ENCODE data around the gene ESR1. TPM values are rescaled to one million over a fixed set of nuclear protein-coding genes. Genes with fewer than 3 reads are reported as not detected.

ESR1 gene
- total RNA-seq, 1 experiment from 2014 or later = 0.98 TPM

DNA sequence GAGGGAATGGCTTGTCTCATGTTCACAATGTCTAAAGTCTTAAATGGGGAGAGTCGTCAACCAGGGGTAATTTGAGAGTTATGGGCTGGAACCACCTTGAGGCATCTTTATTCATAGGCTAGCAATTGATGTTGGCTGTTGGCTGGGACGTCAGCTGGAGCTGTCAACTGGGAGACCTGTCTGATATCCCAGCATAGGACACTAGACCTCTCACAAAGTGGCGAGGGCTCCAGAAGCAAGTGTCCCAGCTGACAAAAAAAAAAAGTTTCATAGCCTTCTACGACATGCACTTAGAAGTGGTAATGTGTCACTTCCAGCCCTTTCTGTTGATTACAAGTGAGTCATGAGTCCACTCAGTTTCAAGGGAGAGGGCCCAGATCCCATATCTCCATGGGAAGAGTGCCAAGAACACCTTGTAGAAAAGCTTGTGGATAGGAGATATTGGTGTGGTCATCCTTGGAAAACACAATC lies 278.0 kb downstream of the ESR1 start (continued):
- TF ChIP-seq, protein P1, sequence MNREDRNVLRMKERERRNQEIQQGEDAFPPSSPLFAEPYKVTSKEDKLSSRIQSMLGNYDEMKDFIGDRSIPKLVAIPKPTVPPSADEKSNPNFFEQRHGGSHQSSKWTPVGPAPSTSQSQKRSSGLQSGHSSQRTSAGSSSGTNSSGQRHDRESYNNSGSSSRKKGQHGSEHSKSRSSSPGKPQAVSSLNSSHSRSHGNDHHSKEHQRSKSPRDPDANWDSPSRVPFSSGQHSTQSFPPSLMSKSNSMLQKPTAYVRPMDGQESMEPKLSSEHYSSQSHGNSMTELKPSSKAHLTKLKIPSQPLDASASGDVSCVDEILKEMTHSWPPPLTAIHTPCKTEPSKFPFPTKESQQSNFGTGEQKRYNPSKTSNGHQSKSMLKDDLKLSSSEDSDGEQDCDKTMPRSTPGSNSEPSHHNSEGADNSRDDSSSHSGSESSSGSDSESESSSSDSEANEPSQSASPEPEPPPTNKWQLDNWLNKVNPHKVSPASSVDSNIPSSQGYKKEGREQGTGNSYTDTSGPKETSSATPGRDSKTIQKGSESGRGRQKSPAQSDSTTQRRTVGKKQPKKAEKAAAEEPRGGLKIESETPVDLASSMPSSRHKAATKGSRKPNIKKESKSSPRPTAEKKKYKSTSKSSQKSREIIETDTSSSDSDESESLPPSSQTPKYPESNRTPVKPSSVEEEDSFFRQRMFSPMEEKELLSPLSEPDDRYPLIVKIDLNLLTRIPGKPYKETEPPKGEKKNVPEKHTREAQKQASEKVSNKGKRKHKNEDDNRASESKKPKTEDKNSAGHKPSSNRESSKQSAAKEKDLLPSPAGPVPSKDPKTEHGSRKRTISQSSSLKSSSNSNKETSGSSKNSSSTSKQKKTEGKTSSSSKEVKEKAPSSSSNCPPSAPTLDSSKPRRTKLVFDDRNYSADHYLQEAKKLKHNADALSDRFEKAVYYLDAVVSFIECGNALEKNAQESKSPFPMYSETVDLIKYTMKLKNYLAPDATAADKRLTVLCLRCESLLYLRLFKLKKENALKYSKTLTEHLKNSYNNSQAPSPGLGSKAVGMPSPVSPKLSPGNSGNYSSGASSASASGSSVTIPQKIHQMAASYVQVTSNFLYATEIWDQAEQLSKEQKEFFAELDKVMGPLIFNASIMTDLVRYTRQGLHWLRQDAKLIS (CRISPR knock-in tag; IDR thresholded peaks at IDR 0.05; ENCODE audit: borderline replicate concordance) = no peak
- TF ChIP-seq NR3C1 (CRISPR knock-in tag; conservative IDR thresholded peaks at IDR 0.05; ENCODE audit: low read depth) (no peak), CREM (CRISPR knock-in tag; IDR thresholded peaks at IDR 0.05) (no peak), TEAD1 (CRISPR knock-in tag; IDR thresholded peaks at IDR 0.05) (no peak), ZNF121 (CRISPR knock-in tag; IDR thresholded peaks at IDR 0.05) (no peak), EMX1 (CRISPR knock-in tag; IDR thresholded peaks at IDR 0.05) (no peak), FOXK1 (CRISPR knock-in tag; IDR thresholded peaks at IDR 0.05) (no peak)
- TF ChIP-seq, protein P2, sequence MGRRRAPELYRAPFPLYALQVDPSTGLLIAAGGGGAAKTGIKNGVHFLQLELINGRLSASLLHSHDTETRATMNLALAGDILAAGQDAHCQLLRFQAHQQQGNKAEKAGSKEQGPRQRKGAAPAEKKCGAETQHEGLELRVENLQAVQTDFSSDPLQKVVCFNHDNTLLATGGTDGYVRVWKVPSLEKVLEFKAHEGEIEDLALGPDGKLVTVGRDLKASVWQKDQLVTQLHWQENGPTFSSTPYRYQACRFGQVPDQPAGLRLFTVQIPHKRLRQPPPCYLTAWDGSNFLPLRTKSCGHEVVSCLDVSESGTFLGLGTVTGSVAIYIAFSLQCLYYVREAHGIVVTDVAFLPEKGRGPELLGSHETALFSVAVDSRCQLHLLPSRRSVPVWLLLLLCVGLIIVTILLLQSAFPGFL (CRISPR knock-in tag; IDR thresholded peaks at IDR 0.05; ENCODE audit: borderline replicate concordance) = no peak
- TF ChIP-seq, protein P3, sequence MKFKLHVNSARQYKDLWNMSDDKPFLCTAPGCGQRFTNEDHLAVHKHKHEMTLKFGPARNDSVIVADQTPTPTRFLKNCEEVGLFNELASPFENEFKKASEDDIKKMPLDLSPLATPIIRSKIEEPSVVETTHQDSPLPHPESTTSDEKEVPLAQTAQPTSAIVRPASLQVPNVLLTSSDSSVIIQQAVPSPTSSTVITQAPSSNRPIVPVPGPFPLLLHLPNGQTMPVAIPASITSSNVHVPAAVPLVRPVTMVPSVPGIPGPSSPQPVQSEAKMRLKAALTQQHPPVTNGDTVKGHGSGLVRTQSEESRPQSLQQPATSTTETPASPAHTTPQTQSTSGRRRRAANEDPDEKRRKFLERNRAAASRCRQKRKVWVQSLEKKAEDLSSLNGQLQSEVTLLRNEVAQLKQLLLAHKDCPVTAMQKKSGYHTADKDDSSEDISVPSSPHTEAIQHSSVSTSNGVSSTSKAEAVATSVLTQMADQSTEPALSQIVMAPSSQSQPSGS (CRISPR knock-in tag; IDR thresholded peaks at IDR 0.05; ENCODE audit: borderline replicate concordance, low read depth) = no peak

DNA sequence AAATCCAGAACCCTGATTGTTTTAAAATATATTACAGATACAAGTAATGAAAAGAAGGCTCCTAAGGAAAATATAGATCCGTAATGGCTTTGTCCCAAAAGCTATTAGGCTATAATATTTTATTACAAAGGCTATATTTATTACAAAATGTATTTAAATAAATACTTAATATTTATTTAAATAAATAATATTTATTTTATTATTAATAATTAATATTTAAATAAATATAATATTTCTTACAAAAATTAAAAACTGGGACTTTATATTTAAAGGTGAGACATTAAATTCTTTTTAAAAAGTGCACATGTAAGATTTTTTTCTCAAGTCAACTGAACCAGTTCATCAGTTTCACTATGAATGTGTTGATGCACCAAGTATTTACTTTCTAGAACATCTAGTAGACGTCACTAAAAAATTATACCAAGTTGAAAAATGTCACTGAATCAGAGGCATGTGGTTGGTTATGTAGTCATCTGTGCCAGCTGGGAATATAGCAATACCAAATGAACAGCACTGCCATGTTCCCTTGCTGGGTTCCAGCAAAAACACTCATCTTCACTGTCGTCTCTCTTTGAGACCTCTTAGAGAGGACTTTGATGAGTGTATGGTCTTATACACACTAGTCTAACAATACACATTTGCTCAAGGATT lies 278.9 kb downstream of the ESR1 start:
- H3K9me3 Mint-ChIP-seq = peaks cover 15% of the 10 kb centered on the region
- POLR2A ChIA-PET = no interaction called here
- TF ChIP-seq JAZF1 (CRISPR knock-in tag; IDR thresholded peaks at IDR 0.05) (no peak), HMGA2 (CRISPR knock-in tag; IDR thresholded peaks at IDR 0.05) (peak; percentile 97)
- DNase-seq (ENCODE audit: low spot score) = no peak
- peaks cover 7% of the 10 kb centered on the region for H3K4me1 Mint-ChIP-seq
- H3K4me3 Mint-ChIP-seq = no peak overlapping the region
- no peaks in the 10 kb centered on the region for H3K27me3 Mint-ChIP-seq (ENCODE audit: low read depth)
- CTCF ChIA-PET = no interaction called here
- no peak for ATAC-seq
- no peaks in the 10 kb centered on the region for H3K36me3 Mint-ChIP-seq
- H3K27ac Mint-ChIP-seq = no peak overlapping the region

DNA sequence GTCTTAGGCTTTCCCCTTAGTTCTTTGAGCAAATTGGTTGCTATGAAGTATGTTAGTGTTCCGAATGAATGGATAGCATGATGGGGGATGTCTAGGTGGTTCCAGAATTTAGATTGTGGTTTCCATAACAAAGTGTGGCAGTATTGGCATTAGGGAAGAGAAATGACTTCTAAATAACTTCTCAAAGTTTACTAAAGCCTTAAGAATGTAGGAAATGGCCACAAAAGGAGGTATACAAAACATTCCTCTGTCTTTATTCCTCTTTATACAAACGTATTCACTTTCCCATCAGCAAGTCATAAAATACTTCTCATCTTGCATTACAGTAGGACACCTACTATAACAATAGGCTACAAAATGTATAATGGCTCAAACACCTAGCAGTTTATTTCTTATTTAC lies 279.6 kb downstream of the ESR1 start:
- ChIA-PET POLR2A (no interaction called here), CTCF (no interaction called here)
- Mint-ChIP-seq H3K27me3 (ENCODE audit: low read depth) (no peaks in the 10 kb centered on the region), H3K9me3 (peaks cover 15% of the 10 kb centered on the region), H3K4me1 (peaks cover 10% of the 10 kb centered on the region), H3K36me3 (no peaks in the 10 kb centered on the region), H3K4me3 (no peak overlapping the region), H3K27ac (no peak overlapping the region)
- no peak for TF ChIP-seq JAZF1 (CRISPR knock-in tag; IDR thresholded peaks at IDR 0.05)
- DNase-seq (ENCODE audit: low spot score) (no peak), ATAC-seq (no peak)

DNA sequence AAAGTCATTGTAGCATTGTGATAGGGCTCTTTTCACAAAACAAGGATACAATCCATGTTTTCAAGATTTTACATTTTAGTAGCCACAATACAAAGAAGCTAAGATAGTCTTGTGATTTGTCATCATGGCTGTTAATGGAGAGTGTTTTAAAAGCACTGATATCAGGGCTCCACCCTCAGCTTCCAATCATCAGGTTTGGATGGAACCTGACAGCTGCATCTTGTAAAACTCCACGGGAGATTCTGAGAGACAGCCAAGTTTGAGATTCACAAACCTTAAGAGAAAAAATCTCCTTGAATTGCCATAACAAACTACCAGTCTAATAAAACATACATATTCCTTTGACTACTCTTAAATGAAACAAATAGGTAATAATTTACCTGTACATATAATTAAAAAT lies 280.2 kb downstream of the ESR1 start:
- CTCF ChIA-PET = no interaction called here
- Mint-ChIP-seq H3K27ac (no peak overlapping the region), H3K4me1 (peaks cover 10% of the 10 kb centered on the region), H3K9me3 (peaks cover 10% of the 10 kb centered on the region), H3K36me3 (no peaks in the 10 kb centered on the region), H3K4me3 (no peak overlapping the region), H3K27me3 (ENCODE audit: low read depth) (no peaks in the 10 kb centered on the region)
- TF ChIP-seq TCF7 (CRISPR knock-in tag; IDR thresholded peaks at IDR 0.05; ENCODE audit: low read depth) (no peak), IRF2 (CRISPR knock-in tag; IDR thresholded peaks at IDR 0.05; ENCODE audit: borderline replicate concordance, low read depth) (no peak), ETV6 (CRISPR knock-in tag; IDR thresholded peaks at IDR 0.05) (no peak), TEAD1 (CRISPR knock-in tag; IDR thresholded peaks at IDR 0.05) (no peak)
- TF ChIP-seq, protein P4, sequence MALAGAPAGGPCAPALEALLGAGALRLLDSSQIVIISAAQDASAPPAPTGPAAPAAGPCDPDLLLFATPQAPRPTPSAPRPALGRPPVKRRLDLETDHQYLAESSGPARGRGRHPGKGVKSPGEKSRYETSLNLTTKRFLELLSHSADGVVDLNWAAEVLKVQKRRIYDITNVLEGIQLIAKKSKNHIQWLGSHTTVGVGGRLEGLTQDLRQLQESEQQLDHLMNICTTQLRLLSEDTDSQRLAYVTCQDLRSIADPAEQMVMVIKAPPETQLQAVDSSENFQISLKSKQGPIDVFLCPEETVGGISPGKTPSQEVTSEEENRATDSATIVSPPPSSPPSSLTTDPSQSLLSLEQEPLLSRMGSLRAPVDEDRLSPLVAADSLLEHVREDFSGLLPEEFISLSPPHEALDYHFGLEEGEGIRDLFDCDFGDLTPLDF (CRISPR knock-in tag; IDR thresholded peaks at IDR 0.05) = no peak
- TF ChIP-seq, protein P5, sequence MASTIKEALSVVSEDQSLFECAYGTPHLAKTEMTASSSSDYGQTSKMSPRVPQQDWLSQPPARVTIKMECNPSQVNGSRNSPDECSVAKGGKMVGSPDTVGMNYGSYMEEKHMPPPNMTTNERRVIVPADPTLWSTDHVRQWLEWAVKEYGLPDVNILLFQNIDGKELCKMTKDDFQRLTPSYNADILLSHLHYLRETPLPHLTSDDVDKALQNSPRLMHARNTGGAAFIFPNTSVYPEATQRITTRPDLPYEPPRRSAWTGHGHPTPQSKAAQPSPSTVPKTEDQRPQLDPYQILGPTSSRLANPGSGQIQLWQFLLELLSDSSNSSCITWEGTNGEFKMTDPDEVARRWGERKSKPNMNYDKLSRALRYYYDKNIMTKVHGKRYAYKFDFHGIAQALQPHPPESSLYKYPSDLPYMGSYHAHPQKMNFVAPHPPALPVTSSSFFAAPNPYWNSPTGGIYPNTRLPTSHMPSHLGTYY (CRISPR knock-in tag; IDR thresholded peaks at IDR 0.05) = no peak
- TF ChIP-seq, protein P6, sequence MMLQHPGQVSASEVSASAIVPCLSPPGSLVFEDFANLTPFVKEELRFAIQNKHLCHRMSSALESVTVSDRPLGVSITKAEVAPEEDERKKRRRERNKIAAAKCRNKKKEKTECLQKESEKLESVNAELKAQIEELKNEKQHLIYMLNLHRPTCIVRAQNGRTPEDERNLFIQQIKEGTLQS (CRISPR knock-in tag; conservative IDR thresholded peaks at IDR 0.05) = no peak
- TF ChIP-seq, protein P7, sequence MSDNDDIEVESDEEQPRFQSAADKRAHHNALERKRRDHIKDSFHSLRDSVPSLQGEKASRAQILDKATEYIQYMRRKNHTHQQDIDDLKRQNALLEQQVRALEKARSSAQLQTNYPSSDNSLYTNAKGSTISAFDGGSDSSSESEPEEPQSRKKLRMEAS (CRISPR knock-in tag; IDR thresholded peaks at IDR 0.05) = no peak
- no peak for DNase-seq (ENCODE audit: low spot score)
- POLR2A ChIA-PET = no interaction called here
- ATAC-seq = no peak
